ENCODE data around the gene YIPF3.

GRCh38 chr6:43506171-43506570 is 10.6 kb downstream of the YIPF3 start:
- TF ChIP-seq CTCF (optimal IDR thresholded peaks at IDR 0.05 in 1 of 3, IDR thresholded peaks at IDR 0.05 in 1 of 3, conservative IDR thresholded peaks at IDR 0.05 in 1 of 3; ENCODE audit: extremely low read depth in 1 of 3, insufficient read depth in 2 of 3, low read length in 3 of 3) (no peak), EZH2 (IDR thresholded peaks at IDR 0.05; ENCODE audit: low read length) (no peak)
